IPS-18a (cell line): Measurements from ENCODE around the gene DENND4B.
"Not testable (repeated sequence)": the region's sequence is repeated elsewhere in the genome, so short reads cannot be mapped to it uniquely, and the experiment has no call there.

ENCODE experiments used
- H3K27ac ChIP-seq: one replicate; pipeline ENCODE4 v1.5.1; 2013; ENCODE audit warnings: low read length
- H3K27me3 ChIP-seq: one replicate; pipeline ENCODE4 v1.6.1; 2013; ENCODE audit warnings: mild to moderate bottlenecking, low read length; ENCODE audit not compliant: control insufficient read depth, insufficient read depth
- H3K36me3 ChIP-seq: one replicate; pipeline ENCODE4 v1.6.1; 2013; ENCODE audit warnings: low read depth, low read length; ENCODE audit not compliant: control insufficient read depth
- H3K4me1 ChIP-seq: one replicate; pipeline ENCODE4 v1.6.1; 2013; ENCODE audit warnings: low read depth, low read length; ENCODE audit not compliant: control insufficient read depth
- H3K4me3 ChIP-seq: one replicate; pipeline ENCODE4 v1.5.1; 2013; ENCODE audit warnings: low read length
- H3K9ac ChIP-seq: one replicate; pipeline ENCODE4 v1.6.1; 2013; ENCODE audit warnings: mild to moderate bottlenecking, low read length, moderate library complexity
- H3K9me3 ChIP-seq: one replicate; pipeline ENCODE4 v1.6.1; 2013; ENCODE audit warnings: low read depth, low read length; ENCODE audit not compliant: control insufficient read depth

DENND4B gene

GRCh38 chr1:153984123-153984894 lies 37.8 kb upstream of the DENND4B start:
- Histone ChIP-seq H3K27me3 (no peaks in the 10 kb centered on the region), H3K9ac (peak overlapping the region; percentile 89), H3K4me1 (peaks cover 17% of the 10 kb centered on the region), H3K36me3 (peaks cover 20% of the 10 kb centered on the region), H3K4me3 (peak overlapping the region; percentile 92), H3K9me3 (no peaks in the 10 kb centered on the region), H3K27ac (no peak overlapping the region)

- H3K27me3 ChIP-seq, H3K4me3 ChIP-seq, H3K9me3 ChIP-seq, H3K27ac ChIP-seq, H3K9ac ChIP-seq: not testable (repeated sequence)
- Histone ChIP-seq H3K4me1 (peaks cover 15% of the 10 kb centered on the region), H3K36me3 (peaks cover 20% of the 10 kb centered on the region)
Observed at GRCh38 chr1:153981735-153982134, 35.2 kb upstream of the DENND4B start.

- not testable (repeated sequence) for H3K27me3 ChIP-seq, H3K27ac ChIP-seq, H3K4me1 ChIP-seq, H3K9me3 ChIP-seq, H3K9ac ChIP-seq, H3K4me3 ChIP-seq
- peaks cover 35% of the 10 kb centered on the region for H3K36me3 ChIP-seq
Observed at GRCh38 chr1:153979091-153979490, 32.6 kb upstream of the DENND4B start.

- no peaks in the 10 kb centered on the region for H3K27me3 ChIP-seq
- peaks cover 3% of the 10 kb centered on the region for H3K4me1 ChIP-seq
- H3K36me3 ChIP-seq = peaks cover 35% of the 10 kb centered on the region
- peak overlapping the region; percentile 80 for H3K9ac ChIP-seq
- no peak overlapping the region for H3K27ac ChIP-seq
- no peaks in the 10 kb centered on the region for H3K9me3 ChIP-seq
- peak overlapping the region; percentile 81 for H3K4me3 ChIP-seq
Observed at GRCh38 chr1:153978274-153978909, 31.9 kb upstream of the DENND4B start.

GRCh38 chr1:153977250-153978240 lies 31.0 kb upstream of the DENND4B start, which contains the start of gene JTB:
Gene JTB, minus strand, starts transcription at chr1:153977674. Its CDS starts 422 bp downstream, at chr1:153977252.
- peaks cover 3% of the 10 kb centered on the region for H3K4me1 ChIP-seq
- peak within 1 kb of the TSS; percentile 80 for H3K9ac ChIP-seq
- H3K4me3 ChIP-seq = peak within 1 kb of the TSS; percentile 81
- peak within 1 kb of the TSS; percentile 17 for H3K27ac ChIP-seq
- H3K27me3 ChIP-seq = no peaks in the 10 kb centered on the region
- no peaks in the 10 kb centered on the region for H3K9me3 ChIP-seq
- H3K36me3 ChIP-seq = peaks cover 30% of the 10 kb centered on the region

GRCh38 chr1:153976819-153977249 lies 30.3 kb upstream of the DENND4B start:
- H3K27me3 ChIP-seq = no peaks in the 10 kb centered on the region
- peak overlapping the region; percentile 80 for H3K9ac ChIP-seq
- H3K36me3 ChIP-seq = peaks cover 24% of the 10 kb centered on the region
- H3K4me1 ChIP-seq = peaks cover 3% of the 10 kb centered on the region
- H3K4me3 ChIP-seq = peak overlapping the region; percentile 81
- H3K9me3 ChIP-seq = no peaks in the 10 kb centered on the region
- peak overlapping the region; percentile 3 for H3K27ac ChIP-seq

GRCh38 chr1:153973525-153973924 lies 27.0 kb upstream of the DENND4B start:
- H3K4me3 ChIP-seq = no peak overlapping the region
- peaks cover 8% of the 10 kb centered on the region for H3K4me1 ChIP-seq
- H3K9me3 ChIP-seq = no peaks in the 10 kb centered on the region
- H3K9ac ChIP-seq = no peak overlapping the region
- no peak overlapping the region for H3K27ac ChIP-seq
- H3K36me3 ChIP-seq = peaks cover 19% of the 10 kb centered on the region
- no peaks in the 10 kb centered on the region for H3K27me3 ChIP-seq

GRCh38 chr1:153973071-153973470 lies 26.6 kb upstream of the DENND4B start:
- no peaks in the 10 kb centered on the region for H3K9me3 ChIP-seq
- H3K27me3 ChIP-seq = no peaks in the 10 kb centered on the region
- no peak overlapping the region for H3K9ac ChIP-seq
- H3K27ac ChIP-seq = no peak overlapping the region
- H3K36me3 ChIP-seq = peaks cover 19% of the 10 kb centered on the region
- H3K4me1 ChIP-seq = peaks cover 10% of the 10 kb centered on the region
- H3K4me3 ChIP-seq = no peak overlapping the region

GRCh38 chr1:153970346-153970745 lies 23.8 kb upstream of the DENND4B start:
- H3K27me3 ChIP-seq = no peaks in the 10 kb centered on the region
- peaks cover 14% of the 10 kb centered on the region for H3K36me3 ChIP-seq
- H3K27ac ChIP-seq = no peak overlapping the region
- H3K9me3 ChIP-seq = no peaks in the 10 kb centered on the region
- no peak overlapping the region for H3K9ac ChIP-seq
- H3K4me1 ChIP-seq = peaks cover 11% of the 10 kb centered on the region
- no peak overlapping the region for H3K4me3 ChIP-seq

GRCh38 chr1:153968972-153969371 lies 22.5 kb upstream of the DENND4B start:
- Histone ChIP-seq H3K9ac (peak overlapping the region; percentile 95), H3K9me3 (no peaks in the 10 kb centered on the region), H3K27ac (no peak overlapping the region), H3K4me3 (peak overlapping the region; percentile 86), H3K36me3 (peaks cover 3% of the 10 kb centered on the region), H3K27me3 (no peaks in the 10 kb centered on the region), H3K4me1 (peaks cover 11% of the 10 kb centered on the region)

GRCh38 chr1:153968408-153968807 lies 21.9 kb upstream of the DENND4B start:
- Histone ChIP-seq H3K36me3 (no peaks in the 10 kb centered on the region), H3K9ac (peak overlapping the region; percentile 95), H3K27ac (peak overlapping the region; percentile 90), H3K9me3 (no peaks in the 10 kb centered on the region), H3K4me3 (peak overlapping the region; percentile 86), H3K4me1 (peaks cover 11% of the 10 kb centered on the region), H3K27me3 (no peaks in the 10 kb centered on the region)
